Fibroblast of skin of scalp (primary cell): ENCODE results near the gene NT5C2. TPM values are rescaled to one million over a fixed set of nuclear protein-coding genes. Genes with fewer than 3 reads are reported as not detected.
"Not testable (repeated sequence)": the region's sequence is repeated elsewhere in the genome, so short reads cannot be mapped to it uniquely, and the experiment has no call there.

Experiments used
- DNase-seq: peaks from one replicate; pipeline ENCODE4 v3.0.0-alpha.2; 2013
- polyA plus RNA-seq, 2 experiments: library from polyadenylated mRNA; unstranded; fragments of 120-200 nt; gene quantifications; one replicate each; pipeline ENCODE4 v1.2.1, GENCODE V29; 2013; ENCODE audit not compliant: insufficient read length in 2 of 2

Gene NT5C2
- polyA plus RNA-seq (2013, experiment 1 of 2; ENCODE audit: insufficient read length): 55.6 TPM
- polyA plus RNA-seq (2013, experiment 2 of 2; ENCODE audit: insufficient read length): 58.1 TPM

DNA sequence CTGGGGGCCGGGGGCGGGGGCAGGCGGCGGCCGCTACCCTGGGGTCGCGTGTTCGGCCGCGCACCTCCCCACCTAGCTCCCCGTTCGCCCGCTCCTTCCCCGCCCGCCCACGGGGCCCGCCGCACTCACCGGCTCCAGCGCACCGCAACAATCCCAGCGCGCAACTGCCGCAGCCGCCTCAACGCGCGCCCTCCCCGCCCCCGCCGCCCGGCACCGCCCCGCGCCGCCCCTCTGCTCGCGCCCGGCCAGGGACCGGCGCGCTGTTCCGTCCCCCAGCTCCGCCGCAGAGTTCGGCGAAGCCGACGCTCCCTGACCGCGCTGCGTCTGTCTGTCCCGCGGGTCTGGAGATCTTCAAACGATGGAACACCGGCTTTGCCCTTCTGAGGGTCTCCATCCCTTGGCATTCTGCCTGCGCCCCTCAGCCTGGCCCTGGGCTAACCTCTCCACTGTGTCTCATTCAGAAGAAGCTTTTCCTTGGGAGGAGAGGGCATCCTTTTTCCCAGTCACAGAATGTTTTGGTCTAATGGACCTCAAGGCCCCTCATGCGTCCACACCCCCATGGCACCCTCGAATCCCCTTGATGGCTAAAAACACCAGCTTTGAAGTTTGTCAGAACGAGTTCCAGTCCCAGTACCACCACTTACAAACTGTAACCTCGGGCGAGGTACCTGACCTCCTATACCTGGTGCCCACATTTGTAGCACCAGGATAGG lies at the start of gene NT5C2:
Gene NT5C2, minus strand, starts transcription at position 166 of the 713 bp plus-strand sequence. CDS start 18,314 bp downstream, outside the sequence.
- DNase-seq: peak; percentile 82

DNA sequence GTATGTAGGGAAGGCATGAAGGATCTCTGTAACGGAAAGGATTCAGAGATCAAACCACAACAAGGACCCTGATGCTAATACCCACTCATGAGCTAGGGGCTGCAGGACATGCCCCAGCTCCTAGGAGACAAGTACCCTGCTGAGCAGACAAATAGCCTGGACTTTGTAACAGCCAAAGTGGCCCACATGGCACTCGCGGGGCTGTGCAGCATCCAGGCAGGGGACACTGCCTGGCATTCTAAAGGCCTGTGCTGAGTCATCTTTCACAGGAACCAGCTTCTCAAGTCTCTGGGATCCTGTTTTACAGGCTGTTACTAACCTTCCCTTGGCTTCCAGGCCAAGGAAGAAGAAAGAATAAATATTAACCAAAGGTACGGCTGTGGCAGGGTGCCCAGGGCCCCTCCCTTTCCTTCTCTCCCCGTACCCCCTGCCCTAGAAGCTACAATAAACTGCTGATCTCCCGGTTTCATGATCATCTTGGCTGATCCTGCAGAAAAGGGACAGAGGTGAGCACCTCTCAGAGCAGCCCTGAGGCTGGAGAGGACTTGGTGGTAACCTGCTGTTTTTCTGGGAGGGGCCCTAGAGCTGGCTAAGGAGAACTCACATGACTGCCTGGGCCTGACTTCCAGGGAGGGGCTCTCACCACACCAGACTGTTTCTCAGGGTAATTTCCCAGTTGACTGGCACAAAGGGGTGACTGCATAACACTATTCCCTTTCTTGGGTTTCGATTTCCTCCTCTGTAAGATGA lies 48.4 kb upstream of the NT5C2 start:
- peak; percentile 56 for DNase-seq

DNA sequence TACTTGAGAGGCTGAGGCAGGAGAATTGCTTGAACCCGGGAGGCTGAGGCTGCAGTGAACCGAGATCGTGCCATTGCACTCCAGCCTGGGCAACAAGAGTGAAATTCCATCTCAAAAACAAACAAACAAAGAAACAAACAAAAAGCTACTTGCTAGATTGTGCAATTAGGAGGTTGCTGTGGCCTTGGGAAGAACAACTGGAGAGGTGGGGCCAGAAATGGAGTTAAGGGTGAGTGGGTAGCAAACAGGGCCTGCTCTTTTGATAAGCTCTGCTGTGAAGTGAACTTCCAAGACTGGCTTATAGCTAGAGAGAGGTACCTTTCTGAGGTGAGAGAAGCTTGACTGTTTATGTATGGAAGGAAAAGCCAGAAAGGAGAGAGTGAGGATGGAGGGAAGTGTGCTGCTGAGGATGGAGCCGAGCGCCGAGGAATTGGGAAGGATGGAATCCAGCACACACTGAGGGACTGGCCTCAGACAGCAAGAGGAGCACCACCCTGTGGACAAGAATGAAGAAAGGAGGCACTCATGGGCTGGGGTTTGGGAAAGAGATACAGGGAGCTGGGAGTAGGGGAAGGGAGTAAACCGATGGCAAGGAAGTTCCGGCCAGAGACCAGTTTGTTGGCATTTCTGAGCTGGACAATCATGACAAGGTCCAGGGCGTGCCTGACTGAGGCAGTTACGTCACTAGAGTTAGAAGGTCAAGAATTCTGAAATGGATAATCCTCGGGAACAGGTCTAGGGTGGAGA lies 45.6 kb upstream of the NT5C2 start:
- peak; percentile 74 for DNase-seq

DNA sequence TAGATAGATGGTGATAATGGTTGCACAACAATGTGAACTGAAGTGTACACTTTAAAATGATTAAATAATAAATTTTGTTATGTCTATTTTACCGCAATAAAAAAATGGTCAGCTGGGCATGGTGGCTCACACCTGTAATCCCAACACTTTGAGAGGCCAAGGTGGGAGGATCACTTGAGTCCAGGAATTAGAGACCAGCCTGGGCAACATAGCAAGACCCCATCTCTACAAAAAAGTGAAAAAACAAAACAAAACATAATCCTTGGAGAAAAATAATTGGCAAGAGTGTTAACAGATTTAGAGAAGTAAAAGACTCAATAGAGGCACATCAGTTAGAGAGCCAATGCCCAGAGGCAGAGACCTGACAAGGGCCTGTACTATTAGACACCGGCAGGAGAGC lies 42.7 kb upstream of the NT5C2 start:
- no peak for DNase-seq

DNA sequence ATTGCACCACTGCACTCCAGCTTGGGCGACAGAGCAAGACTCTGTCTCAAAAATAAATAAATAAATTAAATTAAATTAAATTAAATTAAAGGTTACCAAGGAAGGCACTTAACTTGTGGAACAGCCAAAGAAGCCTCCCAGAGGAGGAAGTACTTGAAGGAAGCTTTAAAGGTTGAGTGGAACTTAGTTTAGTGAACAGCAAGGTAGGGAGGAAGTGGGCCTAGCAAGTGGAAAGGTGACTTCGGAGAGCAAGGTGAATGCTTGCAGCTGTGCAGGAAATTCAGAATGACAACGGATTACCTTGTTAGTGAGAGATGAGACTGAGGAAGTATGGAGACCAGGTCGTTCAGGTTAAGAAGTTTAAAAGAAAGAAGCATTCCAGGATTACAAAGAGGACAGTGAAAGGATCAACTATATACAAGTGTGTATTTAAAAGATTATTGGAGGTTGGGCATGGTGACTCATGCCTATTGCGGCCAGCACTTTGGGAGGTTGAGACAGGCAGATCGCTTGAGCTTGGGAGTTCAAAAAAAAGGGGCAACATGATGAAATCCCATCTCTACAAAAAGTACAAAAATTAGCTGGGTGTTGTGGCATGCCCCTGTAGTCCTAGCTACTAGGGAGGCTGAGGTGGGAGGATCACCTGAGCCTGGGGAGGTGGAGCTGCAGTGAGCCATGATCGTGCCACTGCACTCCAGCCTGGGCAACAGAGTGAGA lies 39.9 kb upstream of the NT5C2 start:
- peak; percentile 71 for DNase-seq

DNA sequence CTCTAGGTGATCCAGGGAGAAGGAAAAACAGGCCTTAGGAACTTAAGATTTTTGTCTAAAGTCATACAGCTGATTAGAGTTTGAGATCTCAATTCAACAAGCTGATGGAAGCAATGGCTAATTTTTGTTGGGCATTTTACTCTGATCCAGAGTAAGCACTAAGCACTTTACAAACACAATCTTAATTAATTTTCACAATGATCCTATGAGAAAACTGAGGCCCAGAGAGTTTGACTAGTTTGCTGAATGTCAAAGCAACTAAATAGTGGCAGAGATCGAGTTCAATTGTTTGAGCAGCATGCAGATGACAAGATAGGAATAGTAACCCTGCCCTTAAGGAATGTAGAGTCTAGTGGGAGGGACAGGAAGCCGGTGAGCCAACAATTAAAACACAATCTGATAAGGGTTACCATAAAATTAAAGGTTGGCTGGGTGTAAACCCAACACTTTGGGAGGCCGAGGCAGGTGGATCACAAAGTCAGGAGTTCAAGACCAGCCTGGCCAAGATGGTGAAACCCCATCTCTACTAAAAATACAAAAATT lies 39.1 kb upstream of the NT5C2 start:
- DNase-seq: no peak

DNA sequence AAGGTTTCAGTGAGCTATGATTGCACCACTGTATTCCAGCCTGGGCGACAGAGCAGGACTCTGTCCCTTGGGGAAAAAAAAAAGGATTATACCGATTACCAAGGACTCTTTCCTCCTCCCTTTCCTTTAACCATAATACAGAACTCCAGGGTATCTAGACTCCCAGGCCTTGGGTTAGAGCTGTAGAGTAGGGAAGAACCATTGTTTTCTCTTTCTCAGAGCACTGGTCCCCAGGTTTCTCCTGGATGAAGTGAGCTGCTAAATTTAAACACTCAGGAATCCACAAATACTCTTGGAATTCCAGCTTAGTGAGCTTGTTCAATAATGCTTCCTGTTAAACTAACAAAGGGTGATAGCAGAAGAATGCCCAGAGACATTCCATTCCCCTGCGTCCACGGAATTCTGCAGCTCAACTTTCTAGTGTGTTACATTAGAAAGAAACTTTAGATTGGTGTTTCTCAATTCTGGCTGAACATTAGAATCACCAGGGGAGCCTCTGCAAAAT lies 38.0 kb upstream of the NT5C2 start:
- DNase-seq: peak; percentile 98

DNA sequence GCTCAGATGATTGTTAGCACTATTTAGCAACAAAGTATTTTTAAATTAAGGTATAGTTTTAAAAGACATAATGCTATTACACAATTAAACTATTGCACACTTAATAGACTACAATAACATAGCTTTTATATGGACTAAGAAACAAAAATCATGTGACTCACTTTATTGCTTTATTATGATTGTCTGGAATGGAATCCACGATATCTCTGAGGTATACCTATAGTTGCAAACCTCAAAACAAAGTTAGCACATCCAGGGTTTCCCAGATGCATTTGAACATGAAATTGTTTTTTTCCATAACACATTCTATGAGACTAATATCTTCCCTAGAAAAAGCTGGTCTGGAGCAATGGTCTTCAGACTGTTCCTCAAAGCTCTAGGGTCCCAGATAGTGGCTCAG lies 34.3 kb upstream of the NT5C2 start:
- no peak for DNase-seq

DNA sequence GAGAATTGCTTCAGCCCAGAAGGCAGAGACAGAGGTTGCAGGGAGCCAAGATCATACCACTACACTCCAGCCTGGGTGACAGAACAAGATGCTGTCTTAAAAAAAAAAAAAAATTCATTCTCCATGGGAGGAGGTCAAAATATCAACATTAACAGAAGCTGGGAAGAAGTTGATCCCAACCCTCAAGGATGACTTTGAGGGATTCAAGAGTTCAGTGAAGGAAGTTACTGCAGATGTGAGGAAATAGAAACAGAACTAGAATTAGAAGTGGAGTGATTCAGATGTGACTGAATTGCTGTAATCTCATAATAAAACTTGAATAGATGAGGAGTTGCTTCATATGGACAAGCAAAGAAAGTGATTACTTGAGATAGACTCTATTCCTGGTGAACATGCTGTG lies 32.9 kb upstream of the NT5C2 start:
- no peak for DNase-seq

DNA sequence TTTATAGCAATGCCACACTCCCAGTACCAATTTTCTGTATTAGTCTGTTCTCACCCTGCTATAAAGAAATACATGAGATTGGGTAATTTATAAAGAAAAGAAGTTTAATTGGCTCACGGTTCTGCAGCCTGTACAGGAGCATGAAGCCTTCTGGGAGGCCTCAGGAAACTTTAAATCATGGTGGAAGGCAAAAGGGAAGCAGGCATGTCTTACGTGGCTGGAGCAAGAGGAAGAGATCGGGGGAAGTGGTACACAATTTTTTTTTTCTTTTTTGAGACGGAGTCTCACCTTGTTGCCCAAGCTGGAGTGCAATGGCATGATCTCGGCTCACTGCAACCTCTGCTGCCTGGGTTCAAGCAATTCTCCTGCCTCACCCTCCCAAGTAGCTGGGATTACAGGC lies 31.6 kb upstream of the NT5C2 start:
- not testable (repeated sequence) for DNase-seq

DNA sequence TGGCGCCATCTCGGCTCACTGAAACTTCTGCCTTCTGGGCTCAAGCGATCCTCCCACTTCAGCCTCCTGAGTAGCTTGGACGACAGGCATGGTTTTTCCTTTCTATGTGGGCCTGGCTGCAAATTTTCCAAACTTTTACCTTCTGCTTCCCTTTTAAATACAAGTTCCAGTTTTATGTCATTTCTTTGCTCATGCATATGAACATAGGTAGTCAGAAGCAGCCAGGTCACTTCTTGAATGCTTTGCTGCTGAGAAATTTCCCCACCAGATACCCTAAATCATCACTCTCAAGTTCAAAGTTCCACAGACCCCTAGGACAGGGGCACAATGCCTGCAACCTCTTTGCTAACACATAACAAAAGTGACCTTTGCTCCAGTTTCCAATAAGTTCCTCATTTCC lies 31.1 kb upstream of the NT5C2 start:
- DNase-seq: no peak

DNA sequence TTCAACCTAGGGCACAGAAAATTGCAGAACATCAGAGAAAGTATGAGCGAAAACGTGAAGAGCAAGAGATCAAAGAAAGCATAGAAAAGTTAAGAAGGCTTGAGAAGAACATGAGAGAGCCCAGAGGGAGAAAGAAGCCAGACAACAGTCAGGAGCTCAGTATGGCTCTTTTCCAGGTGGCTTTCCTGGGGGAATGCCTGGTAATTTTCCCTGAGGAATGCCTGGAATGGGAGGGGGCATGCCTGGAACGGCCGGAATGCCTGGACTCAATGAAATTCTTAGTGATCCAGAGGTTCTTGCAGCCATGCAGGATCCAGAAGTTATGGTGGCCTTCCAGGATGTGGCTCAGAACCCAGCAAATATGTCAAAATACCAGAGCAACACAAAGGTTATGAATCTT lies 23.3 kb upstream of the NT5C2 start:
- DNase-seq: peak; percentile 72

DNA sequence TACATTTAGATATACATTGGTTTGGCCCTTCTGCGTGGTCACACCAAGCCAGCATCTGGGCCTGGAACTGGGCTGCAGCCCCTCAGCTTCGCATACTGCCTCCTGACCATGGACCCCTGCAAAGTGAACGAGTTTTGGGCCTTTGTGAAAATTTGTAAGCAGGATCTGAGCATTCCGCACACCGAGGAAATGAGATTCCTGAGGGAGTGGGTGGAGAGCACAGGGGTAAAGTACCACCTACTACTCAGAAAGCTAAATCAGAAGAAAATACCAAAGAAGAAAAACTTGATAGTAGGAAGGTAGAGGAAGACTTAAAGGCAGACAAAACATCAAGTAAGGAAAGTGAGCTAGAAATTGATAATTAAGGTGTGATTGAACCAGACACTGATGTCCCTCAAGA lies 22.5 kb upstream of the NT5C2 start:
- no peak for DNase-seq

DNA sequence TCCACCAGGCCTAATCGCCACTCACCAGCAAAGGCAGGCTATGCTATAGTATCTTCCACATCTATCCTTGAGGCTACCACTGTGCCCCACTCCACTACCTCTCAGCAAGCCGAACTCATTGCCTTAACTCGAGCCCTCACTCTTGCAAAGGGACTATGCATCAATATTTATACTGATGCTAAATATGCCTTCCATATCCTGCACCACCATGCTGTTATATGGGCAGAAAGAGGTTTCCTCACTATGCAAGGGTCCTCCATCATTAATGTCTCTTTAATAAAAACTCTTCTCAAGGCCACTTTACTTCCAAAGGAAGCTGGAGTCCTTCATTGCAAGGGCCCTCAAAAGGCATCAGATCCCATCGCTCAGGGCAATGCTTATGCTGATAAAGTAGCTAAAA lies 17.2 kb upstream of the NT5C2 start:
- DNase-seq: not testable (repeated sequence)

DNA sequence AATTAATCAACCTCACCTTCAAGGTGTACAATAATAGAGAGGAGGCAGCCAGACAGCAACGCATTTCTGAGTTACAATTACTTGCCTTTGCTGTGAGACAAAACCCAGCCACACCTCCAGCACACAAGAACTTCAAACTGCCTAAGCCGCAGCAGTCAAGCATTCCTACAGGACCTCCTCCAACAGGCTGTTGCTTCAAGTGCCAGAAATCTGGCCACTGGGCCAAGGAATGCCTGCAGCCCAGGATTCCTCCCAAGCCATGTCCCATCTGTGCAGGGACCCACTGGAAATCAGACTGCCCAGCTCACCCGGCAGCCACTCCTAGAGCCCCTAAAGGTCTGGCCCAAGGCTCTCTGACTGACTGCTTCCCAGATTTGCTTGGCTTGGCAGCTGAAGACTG lies 14.6 kb upstream of the NT5C2 start:
- peak; percentile 40 for DNase-seq

DNA sequence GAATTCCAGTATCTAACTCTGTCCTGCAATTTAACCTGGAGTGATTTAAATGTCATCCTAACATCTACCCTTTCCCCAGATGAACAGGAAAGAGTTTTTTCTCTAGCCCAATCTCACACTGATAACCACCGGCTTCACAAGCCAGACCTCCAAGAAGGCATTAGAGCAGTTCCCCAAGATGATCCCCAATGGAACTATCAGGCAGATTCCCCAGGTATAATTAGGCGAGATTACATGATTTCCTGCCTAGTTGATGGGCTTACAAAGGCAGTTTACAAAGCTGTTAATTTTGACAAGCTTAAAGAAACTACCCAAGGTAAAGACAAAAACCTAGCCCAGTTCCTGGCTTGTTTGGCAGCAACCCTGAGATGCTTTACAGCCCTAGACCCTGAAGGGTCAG lies 14.1 kb upstream of the NT5C2 start:
- DNase-seq: no peak

DNA sequence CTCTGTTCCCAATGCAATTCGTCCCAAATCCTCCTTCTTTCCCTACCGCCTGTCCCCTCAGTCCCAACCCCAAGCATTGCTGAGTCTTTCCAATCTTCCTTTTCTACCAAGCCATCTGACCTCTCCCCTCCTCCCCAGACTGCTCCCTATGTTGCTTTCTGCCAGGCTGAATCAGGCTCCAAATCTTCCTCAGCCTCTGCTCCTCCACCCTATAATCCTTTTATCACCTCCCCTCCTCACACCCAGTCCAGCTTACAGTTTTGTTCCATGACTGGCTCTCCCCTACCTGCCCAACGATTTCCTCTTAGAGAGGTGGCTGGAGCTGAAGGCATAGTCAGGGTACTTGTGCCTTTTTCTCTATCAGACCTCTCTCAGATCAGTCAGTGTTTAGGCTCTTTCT lies 13.6 kb upstream of the NT5C2 start:
- DNase-seq: not testable (repeated sequence)

DNA sequence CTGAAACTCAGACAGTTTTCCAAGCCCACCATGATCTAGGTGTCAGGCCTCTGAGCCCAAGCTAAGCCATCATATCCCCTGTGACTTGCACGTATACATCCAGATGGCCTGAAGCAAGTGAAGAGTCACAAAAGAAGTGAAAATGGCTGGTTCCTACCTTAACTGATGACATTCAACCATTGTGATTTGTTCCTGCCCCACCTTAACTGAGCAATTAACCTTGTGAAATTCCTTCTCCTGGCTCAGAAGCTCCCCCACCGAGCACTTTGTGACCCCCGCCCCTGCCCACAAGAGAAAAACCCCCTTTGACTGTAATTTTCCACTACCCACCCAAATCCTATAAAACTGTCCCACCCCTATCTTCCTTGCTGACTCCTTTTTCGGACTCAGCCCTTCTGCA lies 12.3 kb upstream of the NT5C2 start:
- not testable (repeated sequence) for DNase-seq

DNA sequence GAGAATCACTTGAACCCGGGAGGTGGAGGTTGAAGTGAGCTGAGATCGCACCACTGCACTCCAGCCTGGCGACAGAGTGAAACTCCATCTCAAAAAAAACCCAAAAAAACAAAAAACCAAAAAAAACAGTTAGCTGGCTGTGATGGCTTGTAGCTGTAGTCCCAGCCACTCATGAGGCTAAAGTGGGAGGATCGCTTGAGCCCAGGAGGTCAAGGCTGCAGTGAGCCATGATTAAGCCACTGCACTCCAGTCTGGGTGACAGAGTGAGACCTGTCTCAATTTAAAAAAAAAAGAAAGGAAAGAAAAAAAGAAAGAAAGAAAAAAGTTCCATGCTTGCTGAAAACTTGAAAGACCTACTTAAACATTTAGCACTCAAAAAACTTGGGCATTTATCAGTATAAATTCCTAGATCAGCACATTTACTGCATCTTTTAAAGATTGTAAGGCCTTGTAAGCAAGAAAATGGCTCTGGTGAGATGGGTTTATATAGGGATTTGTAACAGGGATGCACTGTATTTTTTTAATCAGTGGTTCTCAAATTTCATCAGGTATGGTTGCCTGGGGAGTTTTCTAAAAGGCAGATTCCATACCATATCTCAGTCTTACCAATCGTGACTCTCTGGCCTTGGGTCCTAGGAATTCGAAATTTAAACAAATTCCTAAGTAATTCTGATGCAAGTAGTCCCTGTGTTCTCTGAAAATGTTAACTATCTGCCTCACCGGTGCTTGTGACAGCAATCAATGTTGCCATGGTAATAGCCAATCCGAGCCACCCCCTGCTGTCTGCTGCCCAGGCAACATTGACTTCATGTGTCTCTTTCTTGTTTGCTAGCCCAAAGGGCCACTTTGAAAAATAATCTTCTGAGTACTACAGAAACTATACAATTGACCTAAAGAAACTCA lies 11.5 kb upstream of the NT5C2 start:
- peak; percentile 40 for DNase-seq

DNA sequence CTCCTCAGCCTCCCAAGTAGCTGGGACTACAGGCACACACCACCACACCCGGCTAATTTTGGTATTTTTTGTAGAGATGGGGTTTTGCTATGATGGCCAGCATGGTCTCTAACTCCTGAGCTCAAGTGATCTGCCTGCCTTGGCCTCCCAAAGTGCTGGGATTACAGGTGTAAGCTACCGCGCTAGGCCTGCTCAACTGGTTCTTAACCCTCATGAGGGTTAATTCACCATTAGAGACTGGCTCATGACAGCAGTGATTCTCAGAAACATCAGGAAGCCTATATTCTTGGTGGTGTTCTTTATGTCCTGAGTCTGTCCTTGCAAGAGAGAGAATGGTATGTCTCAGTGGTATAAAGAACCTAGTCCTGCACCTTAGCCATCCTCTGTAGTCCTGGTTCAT lies 10.4 kb upstream of the NT5C2 start:
- DNase-seq: no peak

DNA sequence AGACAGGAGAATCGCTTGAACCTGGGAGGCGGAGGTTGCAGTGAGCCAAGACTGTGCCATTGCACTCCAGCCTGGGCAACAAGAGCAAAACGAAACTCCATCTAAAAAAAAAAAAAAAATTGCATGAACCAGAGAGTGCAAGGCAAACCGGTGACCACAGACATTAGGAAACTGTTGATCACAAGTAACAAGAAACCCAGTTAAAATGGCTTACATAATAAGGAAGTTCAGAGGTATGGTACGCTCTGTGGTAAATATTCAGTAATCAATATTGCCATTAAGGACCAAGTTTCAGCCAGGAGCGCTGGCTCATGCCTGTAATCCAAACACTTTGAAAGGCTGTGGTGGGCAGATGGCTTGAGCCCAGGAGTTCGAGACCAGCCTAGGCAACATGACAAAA lies 9.2 kb upstream of the NT5C2 start:
- no peak for DNase-seq
